Measurements from ENCODE around the gene TMEM236. TPM values are rescaled to one million over a fixed set of nuclear protein-coding genes. Genes with fewer than 3 reads are reported as not detected.

Gene TMEM236
- polyA plus RNA-seq, 2 donors: 0.01 to 0.08 TPM

GRCh38 chr10:17833656-17834055 lies 81.7 kb downstream of the TMEM236 start:
- WGBS, 2 donors: 57 to 61% methylated on average over 6 of the region's 6 CpGs

GRCh38 chr10:17835688-17836087 lies 83.7 kb downstream of the TMEM236 start:
- Histone ChIP-seq H3K27me3 (ENCODE audit: control insufficient read depth in 1 of 2, insufficient read depth in 2 of 2, low read length in 2 of 2) (no peaks in the 10 kb centered on the region), H3K27ac (ENCODE audit: low read depth in 2 of 2, low read length in 1 of 2) (no peak overlapping the region), H3K4me1 (ENCODE audit: control insufficient read depth in 2 of 2, insufficient read depth in 2 of 2, low read length in 1 of 2) (no peaks in the 10 kb centered on the region), H3K9me3 (ENCODE audit: control insufficient read depth in 2 of 2, insufficient read depth in 1 of 2, low read depth in 1 of 2, low read length in 1 of 2) (no peaks in the 10 kb centered on the region), H3K4me3 (ENCODE audit: low read depth in 1 of 2, low read length in 2 of 2) (no peak overlapping the region), H3K36me3 (ENCODE audit: control insufficient read depth in 2 of 2, insufficient read depth in 2 of 2, low read length in 1 of 2) (no peaks in the 10 kb centered on the region)
- 43 to 52% methylated on average over 1 of the region's 1 CpG for WGBS, 2 donors

More at GRCh38 chr10:17833656-17834055, 81.7 kb downstream of the TMEM236 start:
- Histone ChIP-seq H3K4me3 (ENCODE audit: low read depth in 1 of 2, low read length in 2 of 2) (no peak overlapping the region), H3K27ac (ENCODE audit: low read depth in 2 of 2, low read length in 1 of 2) (no peak overlapping the region), H3K27me3 (ENCODE audit: control insufficient read depth in 1 of 2, insufficient read depth in 2 of 2, low read length in 2 of 2) (peaks cover 0 to 1% of the 10 kb centered on the region in 2 donors), H3K36me3 (ENCODE audit: control insufficient read depth in 2 of 2, insufficient read depth in 2 of 2, low read length in 1 of 2) (no peaks in the 10 kb centered on the region), H3K9me3 (ENCODE audit: control insufficient read depth in 2 of 2, insufficient read depth in 1 of 2, low read depth in 1 of 2, low read length in 1 of 2) (no peaks in the 10 kb centered on the region), H3K4me1 (ENCODE audit: control insufficient read depth in 2 of 2, insufficient read depth in 2 of 2, low read length in 1 of 2) (no peaks in the 10 kb centered on the region)

DNA sequence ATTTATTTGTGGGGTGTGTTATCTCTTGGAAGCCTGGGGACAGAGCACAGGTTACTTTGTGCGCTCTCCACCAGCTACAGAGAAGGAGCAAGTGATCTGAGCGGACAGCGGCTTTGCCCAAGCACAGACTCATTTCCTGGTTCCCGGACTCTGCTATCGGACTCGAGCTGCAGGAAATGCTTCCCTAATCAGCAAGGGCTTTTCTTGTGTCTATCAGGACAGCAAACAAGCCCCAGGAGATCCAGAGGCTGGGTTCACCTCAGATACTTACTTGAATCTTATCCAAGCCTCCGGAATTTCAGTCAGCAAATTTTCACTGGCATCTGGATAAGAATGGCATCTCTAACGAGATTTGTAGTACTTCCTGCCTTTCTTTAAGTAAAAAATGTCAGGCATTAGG lies 84.9 kb downstream of the TMEM236 start:
- no peaks in the 10 kb centered on the region for H3K36me3 ChIP-seq (ENCODE audit: control insufficient read depth in 2 of 2, insufficient read depth in 2 of 2, low read length in 1 of 2)
- H3K27me3 ChIP-seq (ENCODE audit: control insufficient read depth in 1 of 2, insufficient read depth in 2 of 2, low read length in 2 of 2): no peaks in the 10 kb centered on the region
- H3K4me3 ChIP-seq (ENCODE audit: low read depth in 1 of 2, low read length in 2 of 2): no peak overlapping the region
- H3K4me1 ChIP-seq (ENCODE audit: control insufficient read depth in 2 of 2, insufficient read depth in 2 of 2, low read length in 1 of 2): no peaks in the 10 kb centered on the region
- 22 to 23% methylated on average over 8 of the region's 8 CpGs for WGBS, 2 donors
- no peaks in the 10 kb centered on the region for H3K9me3 ChIP-seq (ENCODE audit: control insufficient read depth in 2 of 2, insufficient read depth in 1 of 2, low read depth in 1 of 2, low read length in 1 of 2)
- H3K27ac ChIP-seq (ENCODE audit: low read depth in 2 of 2, low read length in 1 of 2): no peak overlapping the region

- Histone ChIP-seq H3K27ac (ENCODE audit: low read depth in 2 of 2, low read length in 1 of 2) (no peak overlapping the region), H3K9me3 (ENCODE audit: control insufficient read depth in 2 of 2, insufficient read depth in 1 of 2, low read depth in 1 of 2, low read length in 1 of 2) (no peaks in the 10 kb centered on the region), H3K36me3 (ENCODE audit: control insufficient read depth in 2 of 2, insufficient read depth in 2 of 2, low read length in 1 of 2) (no peaks in the 10 kb centered on the region), H3K4me1 (ENCODE audit: control insufficient read depth in 2 of 2, insufficient read depth in 2 of 2, low read length in 1 of 2) (no peaks in the 10 kb centered on the region), H3K4me3 (ENCODE audit: low read depth in 1 of 2, low read length in 2 of 2) (no peak overlapping the region), H3K27me3 (ENCODE audit: control insufficient read depth in 1 of 2, insufficient read depth in 2 of 2, low read length in 2 of 2) (no peaks in the 10 kb centered on the region)
- WGBS, 2 donors: 61 to 64% methylated on average over 9 of the region's 9 CpGs
Observed at GRCh38 chr10:17838080-17838648, 86.2 kb downstream of the TMEM236 start.

DNA sequence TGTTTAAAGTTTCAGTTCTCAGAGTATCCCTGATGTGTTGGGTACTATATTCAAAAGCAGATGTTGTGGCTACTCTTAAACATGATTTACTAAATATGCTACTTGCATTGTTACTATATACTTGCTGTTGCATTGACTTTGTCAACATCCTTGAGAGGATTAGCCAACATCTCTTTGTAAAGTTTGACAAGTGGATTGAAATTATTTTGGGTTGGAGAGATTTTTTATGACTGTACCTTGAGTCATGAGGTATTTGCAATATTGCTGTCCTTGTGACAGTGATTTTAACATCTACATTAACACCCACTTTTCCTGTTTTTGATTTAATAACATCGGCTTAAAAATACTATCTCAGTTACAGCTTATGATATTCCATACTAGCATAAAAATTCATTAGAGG lies 89.0 kb downstream of the TMEM236 start:
- Histone ChIP-seq H3K9me3 (ENCODE audit: control insufficient read depth in 2 of 2, insufficient read depth in 1 of 2, low read depth in 1 of 2, low read length in 1 of 2) (no peaks in the 10 kb centered on the region), H3K27ac (ENCODE audit: low read depth in 2 of 2, low read length in 1 of 2) (no peak overlapping the region), H3K4me1 (ENCODE audit: control insufficient read depth in 2 of 2, insufficient read depth in 2 of 2, low read length in 1 of 2) (no peaks in the 10 kb centered on the region), H3K27me3 (ENCODE audit: control insufficient read depth in 1 of 2, insufficient read depth in 2 of 2, low read length in 2 of 2) (no peaks in the 10 kb centered on the region), H3K36me3 (ENCODE audit: control insufficient read depth in 2 of 2, insufficient read depth in 2 of 2, low read length in 1 of 2) (no peaks in the 10 kb centered on the region), H3K4me3 (ENCODE audit: low read depth in 1 of 2, low read length in 2 of 2) (no peak overlapping the region)
- 84 to 90% methylated on average over 1 of the region's 1 CpG for WGBS, 2 donors

DNA sequence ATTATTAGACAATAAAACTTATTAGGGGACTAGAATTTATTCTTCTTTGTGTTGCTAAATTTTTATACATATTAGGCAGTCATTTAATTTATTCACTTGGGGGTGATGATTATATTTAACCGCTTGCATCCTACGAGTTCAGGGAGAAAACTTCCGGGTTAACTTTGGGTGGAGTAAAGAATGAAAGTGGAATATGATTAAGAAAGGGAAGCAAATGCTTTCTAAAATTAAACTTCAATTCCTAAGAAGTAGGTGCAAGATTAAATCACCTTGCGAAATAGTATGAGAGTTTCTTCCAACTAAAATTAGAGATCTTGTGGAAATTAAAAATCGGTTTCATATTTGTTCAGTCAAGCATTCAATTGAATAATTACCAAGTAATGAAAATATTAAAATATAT lies 90.6 kb downstream of the TMEM236 start:
- 84 to 89% methylated on average over 5 of the region's 5 CpGs for WGBS, 2 donors

DNA sequence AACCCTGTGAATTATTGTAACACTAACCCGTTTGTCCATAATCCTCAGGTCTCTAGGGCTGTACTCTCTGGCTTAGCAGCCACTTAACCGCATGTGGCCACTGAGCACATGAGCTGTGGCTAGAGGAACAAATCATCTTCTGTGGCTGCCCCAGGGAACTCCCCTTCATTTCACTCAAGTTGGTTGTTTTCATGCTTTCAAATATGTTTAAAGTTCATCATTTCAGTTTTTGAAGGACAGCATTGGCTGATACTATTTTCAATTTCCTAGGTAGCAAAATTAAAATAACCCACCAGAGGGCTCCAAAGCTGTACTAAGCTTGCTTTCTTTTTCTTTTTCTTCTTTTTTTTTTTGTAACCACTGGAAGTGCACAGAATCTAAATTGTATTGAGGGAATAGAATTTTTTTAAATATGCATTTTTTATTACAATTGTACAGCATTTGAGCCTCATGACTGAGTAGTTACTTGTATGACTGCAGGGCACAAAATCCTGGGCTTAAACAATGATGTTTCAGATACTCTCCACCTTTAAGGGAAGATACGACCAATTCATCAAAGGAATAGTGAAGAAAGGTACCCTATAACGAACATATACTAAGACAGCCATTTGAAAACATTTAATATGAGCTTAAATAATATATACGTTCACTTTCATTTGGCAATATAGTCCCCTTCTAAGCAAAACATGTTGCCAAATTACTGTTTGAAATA lies 95.7 kb downstream of the TMEM236 start:
- H3K4me3 ChIP-seq (ENCODE audit: low read depth in 1 of 2, low read length in 2 of 2): no peak overlapping the region
- no peaks in the 10 kb centered on the region for H3K36me3 ChIP-seq (ENCODE audit: control insufficient read depth in 2 of 2, insufficient read depth in 2 of 2, low read length in 1 of 2)
- H3K27ac ChIP-seq (ENCODE audit: low read depth in 2 of 2, low read length in 1 of 2): no peak overlapping the region
- peaks cover 0 to 3% of the 10 kb centered on the region in 2 donors for H3K27me3 ChIP-seq (ENCODE audit: control insufficient read depth in 1 of 2, insufficient read depth in 2 of 2, low read length in 2 of 2)
- no peaks in the 10 kb centered on the region for H3K4me1 ChIP-seq (ENCODE audit: control insufficient read depth in 2 of 2, insufficient read depth in 2 of 2, low read length in 1 of 2)
- no peaks in the 10 kb centered on the region for H3K9me3 ChIP-seq (ENCODE audit: control insufficient read depth in 2 of 2, insufficient read depth in 1 of 2, low read depth in 1 of 2, low read length in 1 of 2)
- WGBS, 2 donors: 50 to 51% methylated on average over 5 of the region's 5 CpGs

More for the DNA sequence above, 90.6 kb downstream of the TMEM236 start:
- no peaks in the 10 kb centered on the region for H3K36me3 ChIP-seq (ENCODE audit: control insufficient read depth in 2 of 2, insufficient read depth in 2 of 2, low read length in 1 of 2)
- peaks cover 0 to 3% of the 10 kb centered on the region in 2 donors for H3K27me3 ChIP-seq (ENCODE audit: control insufficient read depth in 1 of 2, insufficient read depth in 2 of 2, low read length in 2 of 2)
- no peak overlapping the region for H3K27ac ChIP-seq (ENCODE audit: low read depth in 2 of 2, low read length in 1 of 2)
- no peaks in the 10 kb centered on the region for H3K9me3 ChIP-seq (ENCODE audit: control insufficient read depth in 2 of 2, insufficient read depth in 1 of 2, low read depth in 1 of 2, low read length in 1 of 2)
- H3K4me3 ChIP-seq (ENCODE audit: low read depth in 1 of 2, low read length in 2 of 2): no peak overlapping the region
- H3K4me1 ChIP-seq (ENCODE audit: control insufficient read depth in 2 of 2, insufficient read depth in 2 of 2, low read length in 1 of 2): no peaks in the 10 kb centered on the region

DNA sequence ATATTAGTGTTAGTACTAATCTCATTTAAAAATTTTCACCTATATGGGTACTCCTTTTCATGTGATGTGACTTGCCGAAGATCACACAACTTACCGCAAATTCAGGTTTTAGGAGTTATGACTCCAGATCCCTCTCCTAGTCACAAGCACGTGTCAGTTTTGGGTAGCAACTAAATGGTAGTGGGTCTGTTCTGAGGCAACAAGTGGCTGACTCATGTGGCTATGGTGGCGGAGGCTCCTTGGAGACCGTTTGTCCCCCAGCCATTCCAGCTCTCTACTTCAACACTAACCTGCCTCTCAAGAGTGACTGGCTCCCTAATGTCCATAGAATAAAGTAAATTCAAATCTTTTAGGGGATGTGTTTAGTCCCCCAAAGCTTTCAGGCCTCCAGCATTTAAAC lies 96.6 kb downstream of the TMEM236 start:
- Histone ChIP-seq H3K4me1 (ENCODE audit: control insufficient read depth in 2 of 2, insufficient read depth in 2 of 2, low read length in 1 of 2) (no peaks in the 10 kb centered on the region), H3K4me3 (ENCODE audit: low read depth in 1 of 2, low read length in 2 of 2) (no peak overlapping the region), H3K9me3 (ENCODE audit: control insufficient read depth in 2 of 2, insufficient read depth in 1 of 2, low read depth in 1 of 2, low read length in 1 of 2) (no peaks in the 10 kb centered on the region), H3K27ac (ENCODE audit: low read depth in 2 of 2, low read length in 1 of 2) (no peak overlapping the region), H3K36me3 (ENCODE audit: control insufficient read depth in 2 of 2, insufficient read depth in 2 of 2, low read length in 1 of 2) (no peaks in the 10 kb centered on the region), H3K27me3 (ENCODE audit: control insufficient read depth in 1 of 2, insufficient read depth in 2 of 2, low read length in 2 of 2) (peaks cover 0 to 3% of the 10 kb centered on the region in 2 donors)
- 78 to 86% methylated on average over 5 of the region's 5 CpGs for WGBS, 2 donors

Measured in esophagus (tissue), 2 donors.